Measurements from ENCODE around the gene ARHGAP44. TPM values are rescaled to one million over a fixed set of nuclear protein-coding genes. Genes with fewer than 3 reads are reported as not detected.
A peak's percentile ranks its signal among the peaks of the same experiment; 100 is the strongest.

The ARHGAP44 gene
- total RNA-seq, 1 donor from 2014 or later = 12.4 TPM

- peaks cover 15% of the 10 kb centered on the region for H3K36me3 Mint-ChIP-seq (ENCODE audit: insufficient read depth)
- no peaks in the 10 kb centered on the region for H3K9me3 Mint-ChIP-seq (ENCODE audit: low read depth)
- no peaks in the 10 kb centered on the region for H3K27me3 Mint-ChIP-seq
- H3K27ac Mint-ChIP-seq = no peak overlapping the region
- no peaks in the 10 kb centered on the region for H3K4me1 Mint-ChIP-seq (ENCODE audit: low read depth)
- TF ChIP-seq CTCF (IDR thresholded peaks at IDR 0.05; ENCODE audit: unreplicated experiment) = no peak
- DNase-seq (ENCODE audit: low spot score, unreplicated experiment) = no peak
- H3K4me3 Mint-ChIP-seq (ENCODE audit: low read depth) = no peak overlapping the region
Measured at GRCh38 chr17:13000561-13000960, 211.3 kb downstream of the ARHGAP44 start.

GRCh38 chr17:13001991-13002615 is 212.8 kb downstream of the ARHGAP44 start:
- no peak for TF ChIP-seq CTCF (IDR thresholded peaks at IDR 0.05; ENCODE audit: unreplicated experiment)
- Mint-ChIP-seq H3K4me1 (ENCODE audit: low read depth) (no peaks in the 10 kb centered on the region), H3K36me3 (ENCODE audit: insufficient read depth) (peaks cover 13% of the 10 kb centered on the region), H3K4me3 (ENCODE audit: low read depth) (no peak overlapping the region), H3K27ac (no peak overlapping the region), H3K9me3 (ENCODE audit: low read depth) (no peaks in the 10 kb centered on the region), H3K27me3 (no peaks in the 10 kb centered on the region)
- no peak for DNase-seq (ENCODE audit: low spot score, unreplicated experiment)

- DNase-seq (ENCODE audit: low spot score, unreplicated experiment) = peak; percentile 51
- Mint-ChIP-seq H3K4me3 (ENCODE audit: low read depth) (no peak overlapping the region), H3K36me3 (ENCODE audit: insufficient read depth) (peaks cover 7% of the 10 kb centered on the region), H3K4me1 (ENCODE audit: low read depth) (no peaks in the 10 kb centered on the region), H3K27ac (no peak overlapping the region), H3K27me3 (no peaks in the 10 kb centered on the region), H3K9me3 (ENCODE audit: low read depth) (no peaks in the 10 kb centered on the region)
- TF ChIP-seq CTCF (IDR thresholded peaks at IDR 0.05; ENCODE audit: unreplicated experiment) = peak; percentile 88
Measured at GRCh38 chr17:13002761-13003453, 213.6 kb downstream of the ARHGAP44 start.

GRCh38 chr17:13003454-13003851 is 214.2 kb downstream of the ARHGAP44 start:
- DNase-seq (ENCODE audit: low spot score, unreplicated experiment) = no peak
- Mint-ChIP-seq H3K27ac (no peak overlapping the region), H3K27me3 (no peaks in the 10 kb centered on the region), H3K4me1 (ENCODE audit: low read depth) (no peaks in the 10 kb centered on the region), H3K4me3 (ENCODE audit: low read depth) (no peak overlapping the region), H3K9me3 (ENCODE audit: low read depth) (no peaks in the 10 kb centered on the region), H3K36me3 (ENCODE audit: insufficient read depth) (peaks cover 6% of the 10 kb centered on the region)
- TF ChIP-seq CTCF (IDR thresholded peaks at IDR 0.05; ENCODE audit: unreplicated experiment) = no peak

GRCh38 chr17:13003927-13004326 is 214.6 kb downstream of the ARHGAP44 start:
- H3K36me3 Mint-ChIP-seq (ENCODE audit: insufficient read depth) = peaks cover 8% of the 10 kb centered on the region
- no peak for TF ChIP-seq CTCF (IDR thresholded peaks at IDR 0.05; ENCODE audit: unreplicated experiment)

More at GRCh38 chr17:13003927-13004326, 214.6 kb downstream of the ARHGAP44 start:
- Mint-ChIP-seq H3K27me3 (no peaks in the 10 kb centered on the region), H3K27ac (no peak overlapping the region), H3K9me3 (ENCODE audit: low read depth) (no peaks in the 10 kb centered on the region), H3K4me1 (ENCODE audit: low read depth) (no peaks in the 10 kb centered on the region), H3K4me3 (ENCODE audit: low read depth) (no peak overlapping the region)
- DNase-seq (ENCODE audit: low spot score, unreplicated experiment) = no peak
